HEK293 (cell line): ENCODE results near the gene CNBP.
"Not testable (repeated sequence)": the region's sequence is repeated elsewhere in the genome, so short reads cannot be mapped to it uniquely, and the experiment has no call there.

ENCODE experiments used
- CTCF ChIA-PET: fragments of 350-600 bp; formaldehyde crosslinking; extraction: SDS; loops from one replicate; lab custom pipeline; 2021; ENCODE audit warnings: antibody characterized with exemption; lab: Yijun Ruan, JAX
- POLR2A ChIA-PET: fragments of 300-600 bp; formaldehyde crosslinking; extraction: SDS; loops from one replicate; lab custom pipeline; 2020; ENCODE audit warnings: antibody characterized with exemption, inconsistent platforms; lab: Yijun Ruan, JAX
- H3K27ac ChIP-seq: fragments of 200-500 bp; sonication (Bioruptor generic); 2 replicates; pipeline ENCODE4 v1.5.1; 2014; ENCODE audit warnings: low read depth, low read length, control low read depth, inconsistent platforms; ENCODE audit errors: extremely low read depth
- H3K36me3 ChIP-seq, 2 experiments: fragments of 200-500 bp in 1 of 2; sonication (Bioruptor generic) in 1 of 2; 1 replicate in 1 of 2; 2 replicates in 1 of 2; pipeline ENCODE4 v1.5.1; 2014 to 2017; ENCODE audit warnings: inconsistent platforms in 2 of 2, low read length in 2 of 2; ENCODE audit not compliant: control insufficient read depth in 2 of 2, insufficient read depth in 1 of 2
- H3K4me1 ChIP-seq: fragments of 200-500 bp; sonication (Bioruptor generic); 2 replicates; pipeline ENCODE4 v1.5.1; 2014; ENCODE audit warnings: mild to moderate bottlenecking, low read length, inconsistent platforms; ENCODE audit not compliant: control insufficient read depth, insufficient read depth
- H3K4me3 ChIP-seq: 2 replicates; pipeline ENCODE4 v1.5.1; 2011; ENCODE audit warnings: low read depth, mild to moderate bottlenecking, control low read depth, low read length, moderate library complexity
- H3K9me3 ChIP-seq: fragments of 200-500 bp; sonication (Bioruptor generic); 2 replicates; pipeline ENCODE4 v1.5.1; 2014; ENCODE audit warnings: low read depth, low read length, inconsistent platforms; ENCODE audit not compliant: control insufficient read depth, insufficient read depth
- TRIM28 ChIP-seq: IDR thresholded peaks from 2 replicates; pipeline ENCODE4 v1.6.1; 2011; ENCODE audit warnings: low read length, control low read depth, borderline replicate concordance
- ZBTB17 ChIP-seq: fragments of 450-650 bp; formaldehyde crosslinking; IDR thresholded peaks from 2 replicates; pipeline ENCODE4 v1.5.1; 2016; ENCODE audit warnings: missing biosample characterization, missing genetic modification characterization
- ZBTB20 ChIP-seq: fragments of 450-650 bp; formaldehyde crosslinking; IDR thresholded peaks from 2 replicates; pipeline ENCODE4 v1.5.1; 2016; ENCODE audit warnings: missing biosample characterization, missing genetic modification characterization
- ZIC2 ChIP-seq: fragments of 450-650 bp; formaldehyde crosslinking; IDR thresholded peaks from 2 replicates; pipeline ENCODE4 v1.5.1; 2016; ENCODE audit warnings: missing biosample characterization, missing genetic modification characterization
- ZNF362 ChIP-seq: fragments of 450-650 bp; formaldehyde crosslinking; IDR thresholded peaks from 2 replicates; pipeline ENCODE4 v1.5.1; 2016; ENCODE audit warnings: missing biosample characterization, missing genetic modification characterization
- ZNF423 ChIP-seq: fragments of 450-650 bp; formaldehyde crosslinking; IDR thresholded peaks from 2 replicates; pipeline ENCODE4 v1.5.1; 2016; ENCODE audit warnings: missing biosample characterization, missing genetic modification characterization
- ZNF600 ChIP-seq: fragments of 450-650 bp; formaldehyde crosslinking; IDR thresholded peaks from 2 replicates; pipeline ENCODE4 v1.5.1; 2016; ENCODE audit warnings: missing biosample characterization, missing genetic modification characterization
- ZNF610 ChIP-seq: fragments of 450-650 bp; formaldehyde crosslinking; IDR thresholded peaks from 2 replicates; pipeline ENCODE4 v1.5.1; 2016; ENCODE audit warnings: missing biosample characterization, missing genetic modification characterization, borderline replicate concordance
- ZNF623 ChIP-seq: fragments of 450-650 bp; formaldehyde crosslinking; IDR thresholded peaks from 2 replicates; pipeline ENCODE4 v1.5.1; 2016; ENCODE audit warnings: missing biosample characterization, missing genetic modification characterization
- ZNF776 ChIP-seq: fragments of 450-650 bp; formaldehyde crosslinking; IDR thresholded peaks from 2 replicates; pipeline ENCODE4 v1.5.0; 2017; ENCODE audit warnings: missing biosample characterization, missing genetic modification characterization, borderline replicate concordance
- TF ChIP-seq, protein P1 (sequence below): fragments of 450-650 bp; formaldehyde crosslinking; IDR thresholded peaks from 2 replicates; pipeline ENCODE4 v1.5.1; 2016; ENCODE audit warnings: missing biosample characterization, missing genetic modification characterization
- TF ChIP-seq, protein P2 (sequence below): fragments of 450-650 bp; formaldehyde crosslinking; IDR thresholded peaks from 2 replicates; pipeline ENCODE4 v1.5.1; 2016; ENCODE audit warnings: missing biosample characterization, missing genetic modification characterization
- TF ChIP-seq, protein P3 (sequence below): fragments of 450-650 bp; formaldehyde crosslinking; IDR thresholded peaks from 2 replicates; pipeline ENCODE4 v1.5.1; 2016; ENCODE audit warnings: missing biosample characterization, missing genetic modification characterization
- TF ChIP-seq, protein P4 (sequence below): fragments of 450-650 bp; formaldehyde crosslinking; IDR thresholded peaks from 2 replicates; pipeline ENCODE4 v1.5.1; 2016; ENCODE audit warnings: missing biosample characterization, missing genetic modification characterization

CNBP gene

DNA sequence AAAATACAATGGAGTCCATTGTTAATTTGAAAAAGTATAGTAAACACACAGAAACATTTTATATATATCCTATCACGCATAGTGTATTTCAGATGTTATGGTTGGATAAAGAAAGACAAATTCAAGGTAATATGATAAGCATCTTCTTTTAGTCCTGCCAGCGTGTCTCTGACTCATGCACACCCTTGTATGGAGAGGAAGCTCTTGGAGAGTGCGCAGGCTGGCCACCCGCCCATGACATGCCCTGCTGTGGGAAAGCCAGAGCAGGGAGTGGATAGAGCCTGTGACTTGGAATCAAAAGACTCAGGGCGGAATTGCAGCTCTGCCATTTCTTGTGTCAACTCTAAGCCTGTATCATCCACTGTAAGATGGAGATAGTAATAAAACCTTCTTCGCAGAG lies 42.7 kb upstream of the CNBP start:
- CTCF ChIA-PET = interaction anchor here (4.7 kb wide), 1 partner anchor 20 kb away, joined by 29 read pairs; no protein-coding TSS in a partner anchor
- no peaks in the 10 kb centered on the region for H3K36me3 ChIP-seq
- no peaks in the 10 kb centered on the region for H3K4me1 ChIP-seq
- H3K27ac ChIP-seq = no peak overlapping the region
- no peak overlapping the region for H3K4me3 ChIP-seq
- TF ChIP-seq TRIM28 (no peak), ZBTB20 (tag by site-specific recombination) (no peak), ZNF623 (tag by site-specific recombination) (no peak), ZNF610 (tag by site-specific recombination) (no peak)
- TF ChIP-seq, protein P1, sequence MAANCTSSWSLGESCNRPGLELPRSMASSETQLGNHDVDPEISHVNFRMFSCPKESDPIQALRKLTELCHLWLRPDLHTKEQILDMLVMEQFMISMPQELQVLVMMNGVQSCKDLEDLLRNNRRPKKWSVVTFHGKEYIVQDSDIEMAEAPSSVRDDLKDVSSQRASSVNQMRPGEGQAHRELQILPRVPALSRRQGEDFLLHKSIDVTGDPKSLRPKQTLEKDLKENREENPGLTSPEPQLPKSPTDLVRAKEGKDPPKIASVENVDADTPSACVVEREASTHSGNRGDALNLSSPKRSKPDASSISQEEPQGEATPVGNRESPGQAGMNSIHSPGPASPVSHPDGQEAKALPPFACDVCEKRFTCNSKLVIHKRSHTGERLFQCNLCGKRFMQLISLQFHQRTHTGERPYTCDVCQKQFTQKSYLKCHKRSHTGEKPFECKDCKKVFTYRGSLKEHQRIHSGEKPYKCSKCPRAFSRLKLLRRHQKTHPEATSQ = no peak
- POLR2A ChIA-PET = no interaction called here
- no peaks in the 10 kb centered on the region for H3K9me3 ChIP-seq

GRCh38 chr3:129224984-129225393 lies 41.3 kb upstream of the CNBP start:
- ChIA-PET CTCF (interaction anchor here (0.6 to 4.7 kb wide), 5 partner anchors 11 to 254 kb away, joined by 3 to 29 read pairs (median 6); no protein-coding TSS in a partner anchor), POLR2A (interaction anchor here (0.6 to 1.5 kb wide), 3 partner anchors 21 to 91 kb away, joined by 3 to 5 read pairs (median 3); a partner anchor contains a TSS)
- no peak overlapping the region for H3K4me3 ChIP-seq
- no peaks in the 10 kb centered on the region for H3K36me3 ChIP-seq
- no peaks in the 10 kb centered on the region for H3K9me3 ChIP-seq
- TF ChIP-seq, protein P2, sequence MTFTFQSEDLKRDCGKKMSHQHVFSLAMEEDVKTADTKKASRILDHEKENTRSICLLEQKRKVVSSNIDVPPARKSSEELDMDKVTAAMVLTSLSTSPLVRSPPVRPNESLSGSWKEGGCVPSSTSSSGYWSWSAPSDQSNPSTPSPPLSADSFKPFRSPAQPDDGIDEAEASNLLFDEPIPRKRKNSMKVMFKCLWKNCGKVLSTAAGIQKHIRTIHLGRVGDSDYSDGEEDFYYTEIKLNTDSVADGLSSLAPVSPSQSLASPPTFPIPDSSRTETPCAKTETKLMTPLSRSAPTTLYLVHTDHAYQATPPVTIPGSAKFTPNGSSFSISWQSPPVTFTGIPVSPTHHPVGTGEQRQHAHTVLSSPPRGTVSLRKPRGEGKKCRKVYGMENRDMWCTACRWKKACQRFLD = no peak
- TF ChIP-seq, protein P3, sequence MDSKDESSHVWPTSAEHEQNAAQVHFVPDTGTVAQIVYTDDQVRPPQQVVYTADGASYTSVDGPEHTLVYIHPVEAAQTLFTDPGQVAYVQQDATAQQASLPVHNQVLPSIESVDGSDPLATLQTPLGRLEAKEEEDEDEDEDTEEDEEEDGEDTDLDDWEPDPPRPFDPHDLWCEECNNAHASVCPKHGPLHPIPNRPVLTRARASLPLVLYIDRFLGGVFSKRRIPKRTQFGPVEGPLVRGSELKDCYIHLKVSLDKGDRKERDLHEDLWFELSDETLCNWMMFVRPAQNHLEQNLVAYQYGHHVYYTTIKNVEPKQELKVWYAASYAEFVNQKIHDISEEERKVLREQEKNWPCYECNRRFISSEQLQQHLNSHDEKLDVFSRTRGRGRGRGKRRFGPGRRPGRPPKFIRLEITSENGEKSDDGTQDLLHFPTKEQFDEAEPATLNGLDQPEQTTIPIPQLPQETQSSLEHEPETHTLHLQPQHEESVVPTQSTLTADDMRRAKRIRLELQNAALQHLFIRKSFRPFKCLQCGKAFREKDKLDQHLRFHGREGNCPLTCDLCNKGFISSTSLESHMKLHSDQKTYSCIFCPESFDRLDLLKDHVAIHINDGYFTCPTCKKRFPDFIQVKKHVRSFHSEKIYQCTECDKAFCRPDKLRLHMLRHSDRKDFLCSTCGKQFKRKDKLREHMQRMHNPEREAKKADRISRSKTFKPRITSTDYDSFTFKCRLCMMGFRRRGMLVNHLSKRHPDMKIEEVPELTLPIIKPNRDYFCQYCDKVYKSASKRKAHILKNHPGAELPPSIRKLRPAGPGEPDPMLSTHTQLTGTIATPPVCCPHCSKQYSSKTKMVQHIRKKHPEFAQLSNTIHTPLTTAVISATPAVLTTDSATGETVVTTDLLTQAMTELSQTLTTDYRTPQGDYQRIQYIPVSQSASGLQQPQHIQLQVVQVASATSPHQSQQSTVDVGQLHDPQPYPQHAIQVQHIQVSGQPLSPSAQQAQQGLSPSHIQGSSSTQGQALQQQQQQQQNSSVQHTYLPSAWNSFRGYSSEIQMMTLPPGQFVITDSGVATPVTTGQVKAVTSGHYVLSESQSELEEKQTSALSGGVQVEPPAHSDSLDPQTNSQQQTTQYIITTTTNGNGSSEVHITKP = 0 out of 2 replicates have a peak, but pooled peaks have one; percentile 12
- TF ChIP-seq ZNF423 (tag by site-specific recombination) (no peak), ZNF776 (no peak), ZNF600 (peak; percentile 62), ZBTB17 (tag by site-specific recombination) (0 out of 2 replicates have a peak, but pooled peaks have one; percentile 12), ZIC2 (tag by site-specific recombination) (peak; percentile 57)
- TF ChIP-seq, protein P4, sequence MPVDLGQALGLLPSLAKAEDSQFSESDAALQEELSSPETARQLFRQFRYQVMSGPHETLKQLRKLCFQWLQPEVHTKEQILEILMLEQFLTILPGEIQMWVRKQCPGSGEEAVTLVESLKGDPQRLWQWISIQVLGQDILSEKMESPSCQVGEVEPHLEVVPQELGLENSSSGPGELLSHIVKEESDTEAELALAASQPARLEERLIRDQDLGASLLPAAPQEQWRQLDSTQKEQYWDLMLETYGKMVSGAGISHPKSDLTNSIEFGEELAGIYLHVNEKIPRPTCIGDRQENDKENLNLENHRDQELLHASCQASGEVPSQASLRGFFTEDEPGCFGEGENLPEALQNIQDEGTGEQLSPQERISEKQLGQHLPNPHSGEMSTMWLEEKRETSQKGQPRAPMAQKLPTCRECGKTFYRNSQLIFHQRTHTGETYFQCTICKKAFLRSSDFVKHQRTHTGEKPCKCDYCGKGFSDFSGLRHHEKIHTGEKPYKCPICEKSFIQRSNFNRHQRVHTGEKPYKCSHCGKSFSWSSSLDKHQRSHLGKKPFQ (tag by site-specific recombination) = no peak
- TF ChIP-seq, all 188 proteins: peak for 4
- no peaks in the 10 kb centered on the region for H3K4me1 ChIP-seq
- H3K27ac ChIP-seq = no peak overlapping the region

GRCh38 chr3:129224387-129224786 lies 40.7 kb upstream of the CNBP start:
- not testable (repeated sequence) for H3K4me3 ChIP-seq, H3K27ac ChIP-seq, H3K4me1 ChIP-seq, H3K36me3 ChIP-seq, H3K9me3 ChIP-seq
- POLR2A ChIA-PET = interaction anchor here (0.6 to 0.7 kb wide), 4 partner anchors 13 to 274 kb away, joined by 3 to 5 read pairs (median 4); a partner anchor contains a TSS
- TF ChIP-seq ZNF362 = peak; percentile 74
- CTCF ChIA-PET = interaction anchor here (0.6 to 4.7 kb wide), 6 partner anchors 12 to 254 kb away, joined by 3 to 29 read pairs (median 5); no protein-coding TSS in a partner anchor
